COLO668 (cell line): ENCODE results near the gene CMIP.
A peak's percentile ranks its signal among the peaks of the same experiment; 100 is the strongest.

Source experiments
- DNase-seq: peaks from one replicate; lab custom pipeline; 2025; ENCODE audit not compliant: unreplicated experiment; lab: John Stamatoyannopoulos, UW

Gene CMIP

DNA sequence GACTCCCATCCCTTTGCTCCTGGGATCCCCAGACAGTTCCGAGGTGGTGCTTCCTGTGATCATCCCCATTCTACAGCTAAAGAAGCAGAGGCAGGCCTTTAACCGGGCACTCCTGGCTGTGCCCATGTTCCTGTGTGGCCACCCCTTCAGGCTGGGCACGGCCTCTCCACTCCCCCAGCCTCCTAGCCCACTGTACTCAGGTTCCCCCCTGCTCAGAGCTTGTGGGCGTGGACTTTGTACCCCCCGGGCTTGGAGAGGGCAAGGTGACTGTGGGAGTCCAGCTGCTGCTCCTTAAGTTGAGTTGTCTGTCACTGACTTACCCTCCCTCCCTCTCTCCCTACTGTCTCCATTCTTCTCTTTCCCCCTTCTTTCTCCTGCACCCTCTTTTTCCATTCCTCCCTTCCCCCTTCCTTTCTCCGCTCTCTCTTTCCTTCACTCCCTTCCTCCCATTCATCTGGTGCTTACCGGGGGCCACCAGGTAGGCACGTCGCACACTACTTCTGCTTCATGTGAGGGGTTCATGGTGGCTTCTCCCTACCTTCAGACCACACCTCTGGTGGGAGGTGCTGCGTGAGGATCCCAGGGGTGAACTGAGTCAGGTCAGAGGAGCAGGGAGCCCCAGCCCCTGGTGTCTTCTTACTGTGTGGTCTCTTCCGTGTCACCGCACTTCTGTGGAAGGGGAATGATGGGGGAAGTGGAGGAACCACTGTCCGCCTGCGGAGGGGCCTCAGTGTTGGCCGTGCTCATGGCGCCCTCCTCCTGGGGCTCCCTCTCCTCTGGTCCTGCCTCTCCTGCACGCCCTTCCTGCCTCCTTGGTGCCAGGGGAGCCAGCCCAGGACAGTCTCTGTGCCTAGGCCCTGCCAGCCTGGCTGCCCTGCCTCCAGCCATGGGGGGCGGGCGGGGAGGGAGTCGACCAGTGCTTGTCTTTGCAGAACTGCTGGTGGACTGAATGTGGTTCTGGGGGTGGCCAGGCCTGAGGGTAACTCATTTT is 29.7 kb downstream of the CMIP start:
- DNase-seq: no peak

DNA sequence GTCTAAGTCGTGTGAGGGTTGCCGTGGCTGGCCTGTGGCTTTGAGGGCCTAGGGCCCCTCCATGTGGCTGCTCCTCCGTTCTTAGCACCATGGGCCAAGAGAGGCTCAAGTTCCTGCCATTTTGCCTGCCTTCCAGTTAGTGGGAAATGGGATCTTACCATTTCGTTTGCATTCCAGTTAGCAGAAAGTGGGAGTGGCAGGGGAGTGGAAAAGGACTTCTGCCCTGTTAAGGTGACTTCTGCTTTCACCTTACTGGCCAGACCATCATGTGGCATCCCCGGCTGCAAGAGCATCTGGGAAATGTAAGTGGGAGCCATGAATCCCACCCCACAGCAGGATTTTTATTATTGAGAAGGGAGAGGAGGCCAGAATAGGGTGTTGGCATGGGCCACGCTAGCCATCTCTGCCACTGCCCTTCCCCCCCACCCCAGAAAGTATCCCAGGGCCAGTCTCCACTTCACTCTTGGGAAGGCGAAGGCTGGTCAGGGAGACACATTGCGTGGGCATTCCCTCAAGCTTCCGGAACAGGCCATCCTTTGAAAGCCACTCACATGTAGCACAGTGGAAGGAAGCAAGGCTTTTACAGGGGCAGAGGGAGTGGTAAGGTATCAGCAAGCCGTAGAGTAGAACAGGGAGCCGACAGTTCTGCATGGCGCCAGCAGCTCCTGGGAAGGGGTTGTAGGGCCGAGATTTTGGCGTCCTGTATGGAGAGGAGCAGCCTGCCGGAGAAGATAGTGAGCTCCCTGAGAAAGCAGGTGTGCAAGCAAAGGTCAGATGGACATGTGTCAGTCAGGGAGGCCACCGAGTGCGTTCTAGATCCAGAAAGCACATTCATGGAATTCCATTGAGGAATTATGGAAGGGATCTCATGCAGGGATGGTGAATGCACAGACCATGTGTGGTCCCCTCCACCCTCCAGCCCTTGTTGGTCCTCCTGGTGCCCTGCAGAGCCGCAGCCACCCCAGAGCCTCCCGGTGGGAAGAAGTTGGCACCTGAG is 33.4 kb downstream of the CMIP start:
- no peak for DNase-seq

DNA sequence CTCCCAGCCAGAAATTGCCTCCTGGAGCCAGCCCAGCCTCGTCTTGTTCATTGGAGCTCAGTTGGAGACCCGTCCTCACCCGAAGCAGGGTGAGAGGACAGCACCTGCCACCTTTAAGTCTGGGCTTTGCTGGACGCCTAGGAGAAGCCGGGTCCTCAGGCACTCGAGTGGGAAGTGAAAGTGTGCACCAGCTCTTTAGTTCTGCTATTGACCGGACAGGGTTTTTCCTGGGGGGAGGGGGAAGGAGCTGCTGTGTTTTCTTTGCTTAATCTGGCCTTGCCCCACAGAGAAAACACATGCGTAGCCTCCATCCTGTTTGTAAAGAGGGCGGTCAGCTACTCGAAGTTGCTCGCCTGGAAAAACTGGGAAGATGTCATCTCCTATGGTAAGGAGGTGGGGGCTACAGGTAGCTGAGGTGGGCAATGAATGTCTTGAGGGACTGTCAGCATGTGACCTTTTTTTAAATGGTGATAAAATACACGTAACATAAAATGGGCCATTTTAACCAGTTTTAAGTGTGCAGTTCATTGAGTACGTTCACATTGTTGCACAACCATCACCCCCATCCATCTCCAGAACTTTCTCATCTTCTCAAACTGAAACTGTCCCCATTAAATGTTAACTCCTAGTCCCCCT is 34.4 kb downstream of the CMIP start:
- DNase-seq: no peak

DNA sequence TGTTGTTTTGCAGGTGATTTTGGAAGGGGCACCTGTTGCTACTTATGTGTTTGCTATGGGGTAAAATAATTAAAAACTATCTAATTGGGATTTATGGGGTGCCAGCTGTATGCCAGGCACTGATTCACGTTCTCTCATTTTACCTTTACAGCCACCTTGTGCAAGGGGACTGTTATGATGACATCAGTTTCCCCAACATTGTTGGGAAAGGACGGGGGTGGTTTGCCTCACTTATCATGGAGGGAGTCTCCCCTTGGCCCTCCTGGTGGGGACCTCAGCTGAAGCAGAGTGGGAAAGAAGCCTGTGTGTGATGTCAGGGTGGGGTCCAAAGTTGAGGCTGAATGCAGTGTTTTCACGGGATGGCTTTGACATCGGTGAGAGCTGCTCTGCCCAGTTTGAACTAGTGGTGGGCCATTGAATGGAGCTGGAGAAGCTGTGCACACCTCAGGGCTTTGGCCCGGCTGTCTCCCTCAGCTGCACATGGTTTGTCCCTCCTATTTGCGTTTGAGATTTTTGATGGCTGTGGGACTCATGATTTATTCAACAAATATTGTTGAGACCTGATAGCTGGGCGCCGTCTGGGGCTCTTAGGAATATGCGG is 36.1 kb downstream of the CMIP start:
- DNase-seq: no peak

DNA sequence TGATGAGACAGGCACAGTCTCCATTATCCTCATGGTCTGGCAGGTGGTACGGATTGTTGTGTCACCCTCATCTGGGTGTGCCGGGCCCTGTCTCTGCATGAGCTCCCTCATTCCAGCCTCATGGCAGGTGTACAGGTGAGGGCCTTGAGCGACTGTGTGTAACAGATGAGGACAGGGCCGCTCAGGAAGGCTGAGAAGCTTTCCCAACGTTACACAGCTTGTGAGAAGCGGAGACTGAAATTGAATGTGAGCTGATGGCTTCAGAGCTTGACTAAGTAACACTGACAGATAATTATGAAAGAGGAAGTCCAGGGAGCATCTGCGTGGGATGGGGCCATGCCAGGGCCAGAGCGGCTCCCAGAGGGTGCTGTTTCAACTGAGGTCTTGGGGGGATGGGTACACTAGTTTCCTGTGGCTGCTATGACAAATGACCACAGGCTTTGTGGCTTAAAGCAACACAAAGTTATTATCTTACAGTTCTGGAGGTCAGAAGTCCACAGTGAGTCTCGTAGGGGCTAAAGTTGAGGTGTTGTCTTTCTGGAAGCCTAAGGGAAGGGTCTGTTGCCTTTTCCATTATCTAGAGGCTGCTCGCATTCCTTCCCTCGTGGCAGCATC is 36.7 kb downstream of the CMIP start:
- peak; percentile 90 for DNase-seq

DNA sequence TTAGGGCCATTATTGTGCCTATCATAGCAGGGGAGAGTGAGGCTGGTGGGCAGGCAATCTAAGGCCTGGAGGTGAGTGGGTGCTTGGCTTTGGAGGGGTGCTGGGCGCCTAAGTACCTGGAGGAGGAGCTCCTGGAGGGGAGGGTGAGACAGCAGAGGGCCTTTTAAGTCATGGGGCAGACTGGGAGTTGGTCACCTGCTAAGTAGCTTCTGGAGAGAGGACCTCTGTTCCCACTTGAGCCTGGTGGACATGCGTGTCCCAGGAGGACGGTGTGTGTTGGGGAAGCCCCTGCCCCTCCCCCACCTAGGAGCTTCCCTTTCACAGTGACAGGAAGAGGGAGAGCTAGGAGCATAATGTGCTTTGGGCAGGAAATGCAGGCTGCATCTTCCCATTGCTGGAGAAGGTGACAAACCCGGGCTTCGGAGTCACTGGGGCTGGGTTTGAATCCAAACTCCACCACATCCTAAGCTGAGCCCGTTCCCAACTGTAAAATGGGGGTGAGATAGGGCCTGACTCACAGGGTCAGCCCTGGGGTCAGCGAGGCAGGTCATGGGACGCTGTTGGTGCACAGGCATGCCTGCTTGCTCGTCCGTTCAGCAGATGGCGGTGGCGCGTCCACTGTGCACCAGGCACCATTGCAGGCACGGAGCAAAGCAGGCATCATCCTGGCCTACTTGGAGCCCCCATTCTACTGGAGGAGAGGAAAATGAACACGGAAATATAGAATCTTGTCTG is 37.9 kb downstream of the CMIP start:
- peak; percentile 43 for DNase-seq

DNA sequence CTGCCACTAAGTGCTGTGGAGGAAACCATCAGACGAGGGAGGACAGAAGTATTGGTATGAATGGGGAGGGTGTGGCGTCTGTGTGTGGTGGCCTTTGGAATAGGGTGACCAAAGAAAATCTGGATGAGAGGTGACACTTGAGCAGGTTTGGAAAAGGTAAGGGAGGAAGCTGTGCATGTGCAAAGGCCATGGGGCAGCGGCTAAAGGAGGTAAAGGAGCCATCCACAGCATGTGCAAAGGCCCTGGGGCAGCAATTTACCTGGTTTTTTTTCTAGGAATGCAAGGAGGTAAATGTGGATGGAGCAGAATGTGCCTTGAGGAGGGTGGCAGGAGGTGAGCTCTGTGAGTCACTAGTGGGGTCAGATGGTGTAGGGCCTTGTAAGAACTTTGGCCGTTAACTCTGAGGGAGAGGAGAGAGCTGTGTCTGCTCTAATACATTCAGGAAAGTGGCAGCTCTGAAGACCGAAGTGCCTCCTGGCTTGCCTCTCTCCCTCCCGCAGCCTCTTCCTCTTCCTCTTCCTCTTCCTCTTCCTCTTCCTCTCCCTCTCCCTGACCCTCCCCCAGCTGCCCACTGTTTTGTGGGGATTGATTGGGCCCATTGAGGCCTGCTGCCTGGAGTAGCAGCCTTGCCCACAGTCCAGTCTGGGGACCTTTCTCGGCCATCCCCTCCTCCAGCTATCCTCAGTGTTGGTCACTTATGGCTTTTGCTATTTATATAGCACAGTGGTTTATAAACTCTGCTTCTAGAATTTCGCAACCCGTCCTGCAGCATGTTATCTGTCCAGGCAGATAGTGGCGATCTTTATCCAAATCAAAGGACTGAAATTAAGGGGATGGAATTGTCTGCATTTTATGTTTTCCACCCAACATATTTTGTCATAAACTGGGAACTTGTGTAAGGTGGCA is 38.7 kb downstream of the CMIP start:
- no peak for DNase-seq

DNA sequence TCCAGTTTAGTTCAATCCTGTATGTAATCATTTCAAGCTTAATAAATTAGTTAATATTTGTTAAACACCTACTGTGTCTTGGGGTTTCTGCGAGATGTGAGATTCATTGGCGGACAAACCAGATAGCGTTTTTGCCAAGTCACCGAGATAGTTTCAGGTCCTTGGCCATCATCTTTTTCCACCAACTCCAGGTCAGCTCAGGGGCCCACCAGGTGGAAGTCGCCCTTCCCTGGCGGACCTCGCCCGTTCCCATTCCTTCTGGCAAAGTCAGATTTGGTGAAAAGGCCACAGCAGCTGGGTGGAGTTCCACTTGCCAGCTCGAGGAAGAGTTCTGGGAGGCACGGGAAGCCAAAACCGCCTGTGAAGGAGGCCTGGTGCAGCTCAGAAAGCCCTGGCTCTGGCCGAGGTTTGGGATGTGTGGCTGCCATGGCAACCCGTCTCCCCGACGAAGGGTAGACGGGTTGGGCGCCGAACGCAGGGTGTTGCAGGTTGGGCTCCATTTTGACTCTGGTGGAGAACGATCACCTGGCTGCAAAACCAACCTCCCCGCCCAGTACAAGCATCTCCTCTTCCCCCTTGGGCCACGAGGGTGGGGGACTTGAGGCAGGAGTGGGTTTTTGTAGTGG is 39.5 kb downstream of the CMIP start:
- DNase-seq: no peak

DNA sequence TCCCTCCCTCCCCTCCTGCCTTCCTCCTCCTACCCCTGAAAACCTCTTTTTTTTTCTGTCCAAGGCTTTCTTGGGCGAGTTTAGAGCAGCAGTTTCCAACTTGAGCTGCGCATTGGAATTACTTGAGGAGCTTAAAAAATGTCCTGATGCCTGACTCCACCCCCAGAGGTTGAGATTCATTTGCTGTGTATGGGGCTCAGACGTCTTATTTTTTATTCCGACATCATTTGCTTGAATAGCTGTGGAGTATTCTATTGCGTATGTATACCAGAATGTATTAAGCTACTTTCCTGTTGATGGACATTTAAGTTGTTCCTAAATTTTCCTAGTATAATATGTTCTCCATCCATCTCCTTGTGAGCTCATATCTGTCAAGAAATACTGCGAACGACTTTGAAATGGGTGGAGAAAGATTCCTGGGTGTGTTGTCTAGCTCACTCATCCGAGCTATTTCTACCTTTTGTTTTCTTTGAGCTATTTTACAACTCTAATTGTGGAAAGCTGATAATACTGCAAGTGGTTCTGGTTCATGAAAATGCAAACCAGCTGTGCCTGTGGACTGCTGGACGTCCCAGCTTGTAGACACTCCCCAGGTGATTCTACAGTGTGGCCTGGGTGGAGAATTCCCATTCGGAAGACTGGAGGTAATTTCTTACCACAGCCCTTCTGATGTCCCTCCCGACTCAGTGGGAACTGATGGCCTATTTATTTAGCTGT is 40.5 kb downstream of the CMIP start:
- DNase-seq: no peak

DNA sequence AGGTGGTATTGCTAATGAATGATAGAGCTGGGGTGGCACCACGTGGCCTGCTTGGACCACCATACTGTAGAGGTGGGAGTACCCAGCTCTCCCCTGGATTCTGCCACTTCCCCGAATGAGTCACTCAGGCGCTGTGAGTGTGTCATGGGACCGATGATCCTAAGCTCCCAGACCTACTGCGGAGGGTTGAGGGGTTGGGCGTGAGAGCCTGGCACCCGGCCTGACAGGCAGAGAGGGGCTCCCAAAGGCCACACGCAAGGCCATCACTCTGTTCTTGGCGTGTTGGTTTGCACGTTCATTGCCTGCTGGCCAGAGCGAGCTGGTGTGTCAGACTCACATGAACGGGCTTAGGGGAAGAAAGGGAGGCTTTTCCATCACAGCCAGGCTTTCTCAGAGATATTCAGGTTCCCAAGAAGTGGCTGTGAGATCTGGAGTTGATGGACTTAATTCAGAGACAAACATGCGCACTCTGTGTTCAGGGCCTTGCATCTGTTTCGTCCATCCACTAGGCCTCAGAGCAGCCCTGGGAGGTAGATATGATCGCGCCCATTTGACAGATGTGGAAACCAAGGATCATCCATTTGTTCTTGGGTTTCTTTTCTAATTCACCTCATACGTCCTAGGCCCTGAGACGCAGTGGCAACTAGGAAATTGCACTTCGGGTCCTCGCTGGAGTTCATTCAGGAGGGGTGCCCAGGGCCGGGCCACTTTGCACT is 41.4 kb downstream of the CMIP start:
- no peak for DNase-seq

DNA sequence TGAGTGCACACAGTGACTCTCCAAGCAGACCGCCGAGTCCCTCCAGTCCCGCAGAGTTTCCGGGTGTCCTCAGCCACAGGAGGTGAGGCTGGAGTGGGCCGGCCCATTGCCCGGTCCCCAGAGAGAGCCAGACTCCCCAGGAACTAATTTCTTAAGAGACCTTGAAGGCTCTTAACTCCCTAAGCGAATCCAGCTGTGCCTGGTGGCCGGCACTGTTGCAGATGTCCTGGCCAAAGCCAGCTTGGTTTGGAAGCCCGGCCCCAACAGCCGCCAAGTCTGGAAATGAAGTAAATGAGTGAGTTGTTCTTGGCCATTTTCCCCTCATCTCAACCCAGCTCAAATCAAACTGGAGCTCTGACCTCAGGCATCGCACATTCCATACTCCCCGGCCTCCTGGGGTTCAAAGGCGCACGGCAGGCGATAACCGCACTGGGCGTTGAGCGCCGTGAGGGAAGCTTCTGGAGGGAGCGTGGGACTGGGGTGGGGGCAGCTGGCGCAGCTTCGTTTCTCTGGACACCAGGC is 42.0 kb downstream of the CMIP start:
- no peak for DNase-seq

DNA sequence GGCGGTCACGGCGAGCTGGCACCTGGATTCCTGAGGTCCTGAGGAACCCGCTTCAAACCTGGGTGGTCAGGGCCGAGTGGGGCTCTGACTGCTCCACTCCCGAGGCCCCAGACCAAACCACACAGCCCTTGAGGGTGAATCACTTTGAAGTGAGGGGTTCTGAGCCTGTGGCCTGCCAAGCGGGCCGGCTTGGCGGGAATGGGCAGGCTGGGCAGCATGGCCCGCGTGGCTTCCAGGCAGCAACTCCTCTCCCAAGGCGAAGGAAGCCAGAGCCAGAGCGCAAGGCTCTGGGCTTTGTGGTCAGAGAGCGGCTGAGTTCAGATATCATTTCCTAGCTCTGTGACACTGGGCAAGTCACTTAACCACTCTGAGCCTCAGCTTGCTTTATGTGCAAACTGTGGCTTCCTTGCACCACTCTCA is 42.7 kb downstream of the CMIP start:
- no peak for DNase-seq

DNA sequence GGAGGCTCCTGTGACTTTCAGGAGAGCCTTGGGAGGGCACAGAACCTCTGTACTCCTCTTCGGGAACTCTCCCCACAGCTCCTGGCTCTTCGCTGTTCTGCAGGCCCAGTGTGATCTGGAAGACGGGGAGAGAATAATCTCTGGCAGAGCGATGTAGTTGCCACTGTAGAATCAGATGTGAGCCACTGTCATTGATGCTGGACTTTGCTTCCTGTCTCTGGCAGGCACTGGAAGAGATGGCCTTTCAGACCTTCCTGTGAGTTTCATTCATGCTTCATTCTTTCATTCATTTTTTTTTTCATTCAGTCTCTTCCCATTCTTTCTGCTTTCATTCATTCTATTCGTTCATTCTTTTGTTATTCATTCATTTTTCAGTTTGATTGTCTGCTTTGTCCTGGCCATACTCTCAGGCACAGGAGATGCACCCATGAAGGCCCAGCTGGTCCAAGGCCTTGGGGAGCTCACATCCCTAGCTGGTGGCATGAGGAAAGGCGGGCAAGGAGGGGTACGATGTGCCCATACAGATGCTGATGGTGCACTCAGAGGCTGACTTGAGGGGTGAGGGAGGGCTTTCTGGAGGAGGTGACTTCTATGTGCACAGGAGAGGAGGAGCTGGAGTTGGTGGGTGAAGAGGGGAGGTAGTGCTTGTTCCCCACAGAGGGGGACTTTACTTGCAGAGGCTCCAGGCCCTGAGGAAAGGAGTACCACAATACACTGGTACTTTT is 44.2 kb downstream of the CMIP start:
- DNase-seq: no peak

DNA sequence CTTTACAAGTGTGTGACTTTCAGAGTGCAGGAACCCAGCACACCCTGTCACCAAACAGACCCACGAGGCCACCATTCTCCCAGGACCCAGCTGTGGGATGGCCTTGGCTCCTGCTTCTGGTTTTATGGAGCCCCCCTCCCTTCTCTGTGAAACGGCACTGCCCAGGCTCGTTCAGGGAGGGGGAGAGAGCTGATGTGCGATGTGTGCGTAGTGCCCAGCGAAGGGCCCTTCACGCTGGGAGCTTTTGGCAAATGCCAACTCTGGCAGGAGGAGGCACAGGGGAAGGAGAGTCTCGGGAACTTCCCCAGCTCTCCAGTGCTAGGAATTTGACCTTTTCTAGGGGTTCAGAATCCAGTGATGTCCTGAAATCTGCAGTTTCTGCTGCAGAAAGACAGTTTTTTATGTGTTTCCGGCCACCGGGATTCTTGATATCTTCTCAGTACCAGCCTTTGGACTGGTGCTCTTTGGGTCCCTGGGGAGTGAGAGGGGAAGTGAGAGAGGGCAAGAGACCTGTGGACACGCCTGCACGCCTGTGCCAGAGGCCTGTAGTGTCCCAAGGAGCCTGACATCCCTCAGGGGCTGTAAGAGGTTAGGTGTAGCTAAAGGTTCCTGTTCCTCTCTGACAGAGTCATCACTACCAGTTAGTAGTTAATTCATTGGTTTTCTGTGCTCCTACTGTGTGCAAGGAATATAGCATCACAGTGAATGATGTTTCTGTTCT is 45.1 kb downstream of the CMIP start:
- no peak for DNase-seq

DNA sequence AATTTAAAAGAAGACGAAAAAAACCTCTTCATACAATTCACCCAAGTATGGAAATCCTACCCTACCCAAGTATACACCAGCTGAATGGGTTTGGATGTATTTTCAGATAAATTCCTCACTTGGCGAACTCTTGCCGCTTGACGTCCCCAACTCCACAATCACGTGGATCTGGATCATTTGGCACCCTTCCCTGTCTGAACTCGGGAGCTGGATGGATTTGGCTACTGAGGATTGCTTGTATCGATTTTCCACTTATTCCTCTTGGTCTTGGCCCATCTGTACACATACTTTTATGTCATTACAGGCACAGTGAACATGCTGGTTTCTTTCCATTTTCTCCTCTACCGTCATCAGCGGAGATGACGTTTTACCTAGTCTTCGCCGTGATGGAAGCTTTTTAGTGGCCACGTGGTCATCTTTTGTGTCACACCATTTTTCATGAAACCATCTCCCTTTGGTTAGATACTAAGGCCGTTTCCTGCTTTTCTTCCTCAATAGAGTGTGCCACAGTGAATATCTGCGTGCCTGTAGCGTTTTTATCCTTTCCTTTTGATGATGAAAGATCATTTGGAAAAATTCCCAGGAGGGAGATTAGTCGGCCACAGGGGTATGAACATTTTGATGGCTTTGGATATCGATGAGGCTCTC is 47.1 kb downstream of the CMIP start:
- DNase-seq: no peak
